ENCODE results near the gene DCHS2. TPM values are rescaled to one million over a fixed set of nuclear protein-coding genes. Genes with fewer than 3 reads are reported as not detected.
A peak's percentile ranks its signal among the peaks of the same experiment; 100 is the strongest.

DCHS2 gene
- total RNA-seq, 1 donor from 2014 or later: 97.4 TPM

- H3K4me3 Mint-ChIP-seq (ENCODE audit: unreplicated experiment): no peak overlapping the region
- DNase-seq: no peak
- H3K27me3 Mint-ChIP-seq (ENCODE audit: unreplicated experiment): no peaks in the 10 kb centered on the region
- H3K27ac Mint-ChIP-seq (ENCODE audit: unreplicated experiment): no peak overlapping the region
- no peaks in the 10 kb centered on the region for H3K36me3 Mint-ChIP-seq (ENCODE audit: unreplicated experiment)
- peak; percentile 29 for TF ChIP-seq CTCF (IDR thresholded peaks at IDR 0.05; ENCODE audit: partially characterized antibody, unreplicated experiment)
- peaks cover 2% of the 10 kb centered on the region for H3K9me3 Mint-ChIP-seq (ENCODE audit: unreplicated experiment)
- H3K4me1 Mint-ChIP-seq (ENCODE audit: low read depth, unreplicated experiment): no peaks in the 10 kb centered on the region
Observed at GRCh38 chr4:154399259-154399974, 92.2 kb downstream of the DCHS2 start.

- no peak for DNase-seq
- no peak overlapping the region for H3K4me3 Mint-ChIP-seq (ENCODE audit: unreplicated experiment)
- no peaks in the 10 kb centered on the region for H3K9me3 Mint-ChIP-seq (ENCODE audit: unreplicated experiment)
- H3K36me3 Mint-ChIP-seq (ENCODE audit: unreplicated experiment): no peaks in the 10 kb centered on the region
- H3K4me1 Mint-ChIP-seq (ENCODE audit: low read depth, unreplicated experiment): no peaks in the 10 kb centered on the region
- TF ChIP-seq CTCF (IDR thresholded peaks at IDR 0.05; ENCODE audit: partially characterized antibody, unreplicated experiment): no peak
- H3K27ac Mint-ChIP-seq (ENCODE audit: unreplicated experiment): no peak overlapping the region
- H3K27me3 Mint-ChIP-seq (ENCODE audit: unreplicated experiment): no peaks in the 10 kb centered on the region
Observed at GRCh38 chr4:154390324-154390723, 101.3 kb downstream of the DCHS2 start.

- Mint-ChIP-seq H3K4me1 (ENCODE audit: low read depth, unreplicated experiment) (no peaks in the 10 kb centered on the region), H3K27ac (ENCODE audit: unreplicated experiment) (no peak overlapping the region), H3K9me3 (ENCODE audit: unreplicated experiment) (no peaks in the 10 kb centered on the region), H3K4me3 (ENCODE audit: unreplicated experiment) (no peak overlapping the region), H3K36me3 (ENCODE audit: unreplicated experiment) (no peaks in the 10 kb centered on the region), H3K27me3 (ENCODE audit: unreplicated experiment) (no peaks in the 10 kb centered on the region)
- no peak for DNase-seq
- no peak for TF ChIP-seq CTCF (IDR thresholded peaks at IDR 0.05; ENCODE audit: partially characterized antibody, unreplicated experiment)
Observed at GRCh38 chr4:154389148-154389547, 102.5 kb downstream of the DCHS2 start.

- no peaks in the 10 kb centered on the region for H3K4me1 Mint-ChIP-seq (ENCODE audit: low read depth, unreplicated experiment)
- H3K36me3 Mint-ChIP-seq (ENCODE audit: unreplicated experiment): no peaks in the 10 kb centered on the region
- peaks cover 6% of the 10 kb centered on the region for H3K27me3 Mint-ChIP-seq (ENCODE audit: unreplicated experiment)
- TF ChIP-seq CTCF (IDR thresholded peaks at IDR 0.05; ENCODE audit: partially characterized antibody, unreplicated experiment): no peak
- no peak for DNase-seq
- no peak overlapping the region for H3K27ac Mint-ChIP-seq (ENCODE audit: unreplicated experiment)
- no peak overlapping the region for H3K4me3 Mint-ChIP-seq (ENCODE audit: unreplicated experiment)
- H3K9me3 Mint-ChIP-seq (ENCODE audit: unreplicated experiment): no peaks in the 10 kb centered on the region
Observed at GRCh38 chr4:154384012-154384411, 107.6 kb downstream of the DCHS2 start.

GRCh38 chr4:154376486-154376885 lies 115.1 kb downstream of the DCHS2 start:
- TF ChIP-seq CTCF (IDR thresholded peaks at IDR 0.05; ENCODE audit: partially characterized antibody, unreplicated experiment): no peak
- H3K4me3 Mint-ChIP-seq (ENCODE audit: unreplicated experiment): no peak overlapping the region
- no peaks in the 10 kb centered on the region for H3K4me1 Mint-ChIP-seq (ENCODE audit: low read depth, unreplicated experiment)
- peaks cover 3% of the 10 kb centered on the region for H3K27me3 Mint-ChIP-seq (ENCODE audit: unreplicated experiment)
- no peak overlapping the region for H3K27ac Mint-ChIP-seq (ENCODE audit: unreplicated experiment)
- no peak for DNase-seq
- H3K36me3 Mint-ChIP-seq (ENCODE audit: unreplicated experiment): no peaks in the 10 kb centered on the region
- H3K9me3 Mint-ChIP-seq (ENCODE audit: unreplicated experiment): no peaks in the 10 kb centered on the region

Measured in glutamatergic neuron (in vitro differentiated cells).